Stimulated activated CD8-positive, alpha-beta memory T cell treated with anti-CD3 and anti-CD28 coated beads, Interleukin-7, amount 100 ng/mL, for 48 hours (primary cell): ENCODE data around the gene BPIFB1.

Experiments
- DNase-seq, 2 donors: peaks; one replicate each; pipeline ENCODE4 v3.0.0-alpha.2; 2020; ENCODE audit warnings: low read depth in 1 of 2; ENCODE audit errors: extremely low read depth in 1 of 2

Gene BPIFB1

GRCh38 chr20:33272155-33272873 lies 10.7 kb upstream of the BPIFB1 start:
- no peak for DNase-seq

- no peak for DNase-seq
These were observed 9.7 kb upstream of the BPIFB1 start for GRCh38 chr20:33273117-33273851.

GRCh38 chr20:33275215-33275614 lies 7.8 kb upstream of the BPIFB1 start:
- no peak for DNase-seq

- DNase-seq: no peak
These were observed 7.1 kb upstream of the BPIFB1 start for GRCh38 chr20:33275871-33276270.

GRCh38 chr20:33276303-33277113 lies 6.5 kb upstream of the BPIFB1 start:
- DNase-seq: no peak

- no peak for DNase-seq
These were observed 5.3 kb upstream of the BPIFB1 start for GRCh38 chr20:33277471-33278441.

- no peak for DNase-seq
These were observed 4.3 kb upstream of the BPIFB1 start for GRCh38 chr20:33278700-33279099.

GRCh38 chr20:33279261-33279910 lies 3.6 kb upstream of the BPIFB1 start:
- DNase-seq: no peak

GRCh38 chr20:33280000-33280680 lies 2.9 kb upstream of the BPIFB1 start:
- no peak for DNase-seq

GRCh38 chr20:33280775-33281174 lies 2.2 kb upstream of the BPIFB1 start:
- DNase-seq: no peak

GRCh38 chr20:33281550-33282146 lies 1.4 kb upstream of the BPIFB1 start:
- DNase-seq: no peak

- no peak for DNase-seq
These were observed 649 bp upstream of the BPIFB1 start for GRCh38 chr20:33282196-33282934.

GRCh38 chr20:33284284-33284683 lies 1.3 kb downstream of the BPIFB1 start:
- DNase-seq: no peak

GRCh38 chr20:33284937-33285336 lies 1.9 kb downstream of the BPIFB1 start:
- DNase-seq: no peak

GRCh38 chr20:33285861-33286495 lies 3.0 kb downstream of the BPIFB1 start:
- DNase-seq: no peak

GRCh38 chr20:33287884-33288283 lies 4.9 kb downstream of the BPIFB1 start:
- no peak for DNase-seq

- DNase-seq: no peak
These were observed 7.8 kb downstream of the BPIFB1 start for GRCh38 chr20:33290852-33291251.

- DNase-seq: no peak
These were observed 8.4 kb downstream of the BPIFB1 start for GRCh38 chr20:33291416-33291815.
